Endothelial cell of umbilical vein (primary cell): ENCODE measurements around the gene TNKS1BP1. TPM values are rescaled to one million over a fixed set of nuclear protein-coding genes. Genes with fewer than 3 reads are reported as not detected.

Experiments
- BruUV-seq: library from RNA; stranded (reverse); fragments of 400-500 nt; replicated peaks from 2 replicates; lab custom pipeline; 2021; lab: Mats Ljungman, UMichigan
- CTCF ChIA-PET: fragments of 300-600, 350-600 bp; sonication (Branson Sonifier 250); formaldehyde crosslinking; loops from one replicate; lab custom pipeline; 2021; ENCODE audit warnings: antibody characterized with exemption, inconsistent platforms; lab: Charles Lee
- POLR2A ChIA-PET: fragments of 300-600, 350-600 bp; sonication (Branson Sonifier 250); formaldehyde crosslinking; loops from one replicate; lab custom pipeline; 2021; ENCODE audit warnings: antibody characterized with exemption, inconsistent platforms; lab: Charles Lee
- DNase-seq: peaks from one replicate; pipeline ENCODE4 v3.0.0-alpha.2; 2011; ENCODE audit warnings: low read depth, low spot score
- FAIRE-seq: peaks from 2 replicates; lab custom pipeline; 2011; peaks lifted over from hg19 to GRCh38; lab: Jason Lieb, UNC
- H2AFZ ChIP-seq: 2 replicates; pipeline ENCODE4 v1.6.0; 2012; ENCODE audit warnings: low read depth, low read length, control low read depth, inconsistent platforms
- H3K27ac ChIP-seq: 2 replicates; pipeline ENCODE4 v1.5.1; 2011; ENCODE audit warnings: low read depth, mild to moderate bottlenecking, control low read depth, low read length, moderate library complexity; ENCODE audit not compliant: insufficient read depth
- H3K27me3 ChIP-seq, 2 experiments: 2 replicates each; pipeline versions ENCODE4 v1.6.0 to v1.6.1; 2011; ENCODE audit warnings: low read length in 2 of 2, mixed read lengths in 1 of 2; ENCODE audit not compliant: control insufficient read depth in 2 of 2, insufficient read depth in 2 of 2
- H3K36me3 ChIP-seq, 2 experiments: 2 replicates in 1 of 2; 3 replicates in 1 of 2; pipeline ENCODE4 v1.5.1; 2011; ENCODE audit warnings: low read length in 2 of 2, mild to moderate bottlenecking in 1 of 2, moderate library complexity in 1 of 2; ENCODE audit not compliant: control insufficient read depth in 2 of 2, insufficient read depth in 2 of 2; ENCODE audit errors: extremely low read depth in 1 of 2
- H3K4me1 ChIP-seq: 3 replicates; pipeline ENCODE4 v1.5.1; 2011; ENCODE audit warnings: mild to moderate bottlenecking, low read length; ENCODE audit not compliant: control insufficient read depth, insufficient read depth; ENCODE audit errors: extremely low read depth
- H3K4me2 ChIP-seq: 2 replicates; pipeline ENCODE4 v1.6.1; 2011; ENCODE audit warnings: low read length, control low read depth, mixed read lengths; ENCODE audit not compliant: insufficient read depth
- H3K4me3 ChIP-seq, 3 experiments: fragments of 200-600 bp in 1 of 3; sonication (generic), shearing (Covaris generic) in 1 of 3; replicated peaks in 1 of 3; 2 replicates each; pipeline ENCODE4 v1.5.1; 2011 to 2016; ENCODE audit warnings: control low read depth in 3 of 3, low read length in 3 of 3, mild to moderate bottlenecking in 2 of 3, inconsistent platforms in 1 of 3, low read depth in 1 of 3, moderate library complexity in 1 of 3; ENCODE audit not compliant: insufficient read depth in 1 of 3
- H3K79me2 ChIP-seq: 2 replicates; pipeline ENCODE4 v1.6.0; 2012; ENCODE audit warnings: low read length, inconsistent platforms; ENCODE audit not compliant: control insufficient read depth, insufficient read depth
- H3K9ac ChIP-seq: replicated peaks from 2 replicates; pipeline ENCODE3; 2011; ENCODE audit warnings: low read length, control low read depth; ENCODE audit not compliant: insufficient read depth; ENCODE audit errors: extremely low read depth
- H3K9me1 ChIP-seq: replicated peaks from 3 replicates; pipeline ENCODE4 v1.6.0; 2011; ENCODE audit warnings: mild to moderate bottlenecking, low read length; ENCODE audit not compliant: control insufficient read depth, insufficient read depth; ENCODE audit errors: extremely low read depth
- H3K9me3 ChIP-seq: replicated peaks from 2 replicates; pipeline ENCODE4 v1.5.1; 2012; ENCODE audit warnings: low read length, inconsistent platforms; ENCODE audit not compliant: control insufficient read depth, insufficient read depth
- H4K20me1 ChIP-seq: replicated peaks from 2 replicates; pipeline ENCODE3; 2011; ENCODE audit warnings: mild to moderate bottlenecking, low read length; ENCODE audit not compliant: control insufficient read depth, insufficient read depth; ENCODE audit errors: extremely low read depth
- CTCF ChIP-seq, 2 donors: IDR thresholded peaks; 1 replicate in 1 of 2; 2 replicates in 1 of 2; pipeline ENCODE4 v1.5.1; 2011; ENCODE audit warnings: low read length in 2 of 2, mild to moderate bottlenecking in 2 of 2, moderate library complexity in 2 of 2, control low read depth in 1 of 2, inconsistent platforms in 1 of 2, low read depth in 1 of 2; ENCODE audit not compliant: insufficient read depth in 1 of 2; ENCODE audit errors: extremely low read depth in 1 of 2
- EZH2 ChIP-seq: IDR thresholded peaks from 2 replicates; pipeline ENCODE4 v1.6.1; 2012; ENCODE audit warnings: borderline replicate concordance, low read depth, mild to moderate bottlenecking, moderate library complexity, low read length, inconsistent platforms; ENCODE audit not compliant: severe bottlenecking
- FOS ChIP-seq: IDR thresholded peaks from 2 replicates; pipeline ENCODE4 v1.6.1; 2011; ENCODE audit warnings: mild to moderate bottlenecking, low read length, moderate library complexity, borderline replicate concordance; ENCODE audit not compliant: insufficient read depth
- GATA2 ChIP-seq: IDR thresholded peaks from 2 replicates; pipeline ENCODE4 v1.7.0; 2011; ENCODE audit warnings: low read depth, mild to moderate bottlenecking, moderate library complexity, mixed read lengths, low read length; ENCODE audit not compliant: insufficient read length, insufficient read depth
- JUN ChIP-seq: IDR thresholded peaks from 2 replicates; pipeline ENCODE4 v1.6.1; 2011; ENCODE audit warnings: borderline replicate concordance, low read depth; ENCODE audit not compliant: insufficient read length, insufficient read depth
- MAX ChIP-seq: IDR thresholded peaks from 2 replicates; pipeline ENCODE4 v1.6.1; 2011; ENCODE audit not compliant: insufficient read depth, insufficient read length
- MYC ChIP-seq: IDR thresholded peaks from one replicate; pipeline ENCODE4 v1.6.1; 2011; ENCODE audit warnings: mild to moderate bottlenecking, low read depth, low read length
- POLR2A ChIP-seq: IDR thresholded peaks from 2 replicates; pipeline ENCODE4 v1.6.1; 2012; ENCODE audit warnings: low read depth, mild to moderate bottlenecking, control low read depth, low read length
- POLR2AphosphoS5 ChIP-seq: IDR thresholded peaks from 2 replicates; pipeline ENCODE4 v1.6.1; 2012; ENCODE audit warnings: low read depth, mild to moderate bottlenecking, control low read depth, low read length, moderate library complexity; ENCODE audit not compliant: insufficient read depth
- dilution Hi-C: fragments of 300-500 bp; cut with MboI; formaldehyde crosslinking; loops from one replicate; pipeline ENCODE4 v1.15.0; 2019; ENCODE audit warnings: low sequenced_read_pairs; ENCODE audit not compliant: extremely low pct_ligation_motif_present
- intact Hi-C: fragments of 100-400 bp; cut with micrococcal nuclease; formaldehyde crosslinking; loops from one replicate; pipeline ENCODE4 v1.10.0; 2022
- polyA plus RNA-seq, 4 experiments: library from polyadenylated mRNA; depleted of rRNA in 3 of 4; stranded (reverse) in 3 of 4; unstranded in 1 of 4; fragments of >200 nt; gene quantifications; 2 replicates each; pipeline versions ENCODE4 v1.2.1 to v1.2.3, GENCODE V29; 2011 to 2012; ENCODE audit warnings: missing spikeins in 1 of 4
- total RNA-seq: library from RNA; stranded (reverse); gene quantifications from 2 replicates; pipeline ENCODE4 v1.2.3, GENCODE V29; 2021

The TNKS1BP1 gene
- total and polyA plus RNA-seq, 2 donors (not counting 3 experiments of a cell fraction or from before 2014, with no cell fraction given), result 54.6 to 111 TPM

- peaks cover 0 to 3% of the 10 kb centered on the region in 2 experiments for H3K27me3 ChIP-seq
- no peaks in the 10 kb centered on the region for H4K20me1 ChIP-seq
- dilution Hi-C loops, result no loop called here
- H3K27ac ChIP-seq, result no peak overlapping the region
- H3K4me1 ChIP-seq, result no peaks in the 10 kb centered on the region
- no peaks in the 10 kb centered on the region for H3K9me1 ChIP-seq
- intact Hi-C loops, result no loop called here
- DNase-seq (no peak), FAIRE-seq (no peak)
- no peak overlapping the region for H3K9ac ChIP-seq
- no TSS peak for BruUV-seq
- no peak overlapping the region for H3K4me3 ChIP-seq
- no peak overlapping the region for H3K4me2 ChIP-seq
- ChIA-PET CTCF (interaction anchor here (0.8 kb wide), 1 partner anchor 10 kb away, joined by 4 read pairs; no protein-coding TSS in a partner anchor), POLR2A (no interaction called here)
- TF ChIP-seq GATA2 (no peak), FOS (no peak), MYC (no peak), CTCF (IDR thresholded peaks at IDR 0.05; ENCODE audit: extremely low read depth in 1 of 2, insufficient read depth in 1 of 2, low read depth in 1 of 2, low read length in 2 of 2) (no peak), JUN (no peak), EZH2 (no peak), POLR2A (no peak), MAX (no peak), POLR2AphosphoS5 (no peak)
- H3K36me3 ChIP-seq, result no peaks in the 10 kb centered on the region
- no peaks in the 10 kb centered on the region for H3K9me3 ChIP-seq
- no peak overlapping the region for H2AFZ ChIP-seq
- no peaks in the 10 kb centered on the region for H3K79me2 ChIP-seq
Observed at GRCh38 chr11:57353852-57354251, 29.1 kb upstream of the TNKS1BP1 start.
